ENCODE results near the gene KIF2A.

The KIF2A gene

GRCh38 chr5:62291829-62292228 lies 14.2 kb upstream of the KIF2A start:
- DNase-seq (ENCODE audit: low read depth in 3 of 3) = peak in 1 of 3 experiments; percentile 38

GRCh38 chr5:62296998-62297397 lies 9.0 kb upstream of the KIF2A start:
- DNase-seq (ENCODE audit: low read depth in 3 of 3) = no peak

GRCh38 chr5:62298118-62298517 lies 7.9 kb upstream of the KIF2A start:
- no peak for DNase-seq (ENCODE audit: low read depth in 3 of 3)

DNA sequence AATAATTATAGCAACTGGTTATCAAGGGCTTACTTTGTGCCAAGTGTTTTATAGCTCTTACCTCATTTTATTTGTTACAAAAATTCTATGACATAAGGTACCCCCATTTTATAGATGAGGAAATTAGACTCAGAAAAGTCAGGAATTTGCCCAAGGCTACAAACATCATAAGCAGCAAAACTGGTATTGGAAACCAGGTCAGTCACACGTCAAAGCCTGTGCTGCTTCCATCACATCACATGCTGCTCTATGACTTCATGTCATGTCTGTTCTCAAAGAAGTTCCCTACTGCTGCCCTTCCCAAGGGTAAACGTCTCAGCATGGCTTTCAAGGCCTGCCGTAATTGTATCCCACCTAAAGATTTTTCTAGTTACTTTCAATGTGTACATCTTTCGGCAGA lies 6.9 kb upstream of the KIF2A start:
- no peak for DNase-seq (ENCODE audit: low read depth in 3 of 3)

GRCh38 chr5:62299600-62299999 lies 6.4 kb upstream of the KIF2A start:
- no peak for DNase-seq (ENCODE audit: low read depth in 3 of 3)

- DNase-seq (ENCODE audit: low read depth in 3 of 3) = no peak
Observed at GRCh38 chr5:62305358-62305714, 670 bp upstream of the KIF2A start.

GRCh38 chr5:62306323-62306895 lies 403 bp downstream of the KIF2A start:
- peak in 1 of 3 experiments; percentile 30 for DNase-seq (ENCODE audit: low read depth in 3 of 3)

- peak in 2 of 3 experiments; percentile 19 to 31 for DNase-seq (ENCODE audit: low read depth in 3 of 3)
Observed at GRCh38 chr5:62306896-62307689, 1.1 kb downstream of the KIF2A start.

DNA sequence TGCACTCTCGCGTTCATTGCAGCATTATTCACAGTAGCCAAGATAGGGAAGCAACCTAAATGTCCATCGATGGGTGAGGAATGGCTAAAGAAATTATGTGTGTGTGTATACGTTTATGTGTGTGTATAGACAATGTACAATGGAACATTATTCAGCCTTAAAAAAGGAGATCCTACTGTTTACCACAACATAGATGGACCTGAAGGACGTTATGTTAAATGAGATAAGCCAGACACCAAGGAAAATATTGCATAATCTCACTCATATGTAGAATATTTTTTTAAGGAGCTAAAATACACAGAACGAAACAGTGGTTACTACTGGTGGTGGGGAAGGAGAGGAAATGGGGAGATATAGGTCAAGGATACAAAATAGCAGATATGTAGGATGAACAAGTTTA lies 2.4 kb downstream of the KIF2A start:
- DNase-seq (ENCODE audit: low read depth in 3 of 3) = no peak

DNA sequence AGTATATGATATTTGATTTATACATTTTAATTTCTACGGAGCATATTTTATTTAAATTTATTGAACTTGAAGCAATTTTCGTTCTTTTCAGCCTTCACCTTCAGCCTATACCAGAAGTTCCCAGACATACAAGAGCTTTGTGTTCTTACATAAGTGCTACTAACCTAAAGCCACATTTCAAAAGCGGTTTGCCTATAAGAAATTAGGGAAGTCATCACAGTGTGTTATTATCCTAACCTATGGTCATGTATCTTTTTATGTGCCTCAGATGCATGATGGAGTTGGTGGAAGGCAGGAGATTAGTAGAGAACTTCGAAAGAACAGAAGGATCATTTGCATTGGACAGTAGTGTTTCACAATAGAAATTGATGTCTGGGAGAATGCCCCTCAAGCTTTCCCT lies 3.1 kb downstream of the KIF2A start:
- DNase-seq (ENCODE audit: low read depth in 3 of 3) = no peak

- DNase-seq (ENCODE audit: low read depth in 3 of 3) = no peak
Observed at GRCh38 chr5:62310426-62311143, 4.6 kb downstream of the KIF2A start.

DNA sequence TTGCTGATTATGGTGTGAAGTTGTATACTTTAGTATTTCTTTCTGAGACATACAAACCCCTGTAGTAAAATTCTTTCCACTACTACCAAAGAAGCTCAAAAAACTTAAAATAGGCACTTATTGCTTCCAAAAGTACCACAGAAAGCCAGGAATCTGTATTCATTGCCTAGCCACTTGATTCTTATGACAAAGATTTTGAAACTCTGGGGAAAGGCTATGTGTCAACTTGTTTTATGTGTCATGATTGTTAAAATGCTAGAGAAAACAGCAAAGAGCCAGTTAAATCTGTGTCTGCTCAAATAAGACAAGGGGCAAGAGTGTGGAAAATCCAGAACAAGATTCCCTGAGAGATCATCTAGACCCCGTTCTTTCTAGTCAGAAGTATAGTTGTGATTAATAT lies 6.0 kb downstream of the KIF2A start:
- DNase-seq (ENCODE audit: low read depth in 3 of 3) = no peak

- no peak for DNase-seq (ENCODE audit: low read depth in 3 of 3)
Observed at GRCh38 chr5:62312674-62313073, 6.7 kb downstream of the KIF2A start.

- DNase-seq (ENCODE audit: low read depth in 3 of 3) = no peak
Observed at GRCh38 chr5:62314213-62314830, 8.3 kb downstream of the KIF2A start.

- no peak for DNase-seq (ENCODE audit: low read depth in 3 of 3)
Observed at GRCh38 chr5:62315376-62316175, 9.6 kb downstream of the KIF2A start.

GRCh38 chr5:62316176-62316502 lies 10.1 kb downstream of the KIF2A start:
- DNase-seq (ENCODE audit: low read depth in 3 of 3) = no peak

GRCh38 chr5:62317810-62318209 lies 11.8 kb downstream of the KIF2A start:
- DNase-seq (ENCODE audit: low read depth in 3 of 3) = no peak

- no peak for DNase-seq (ENCODE audit: low read depth in 3 of 3)
Observed at GRCh38 chr5:62322484-62322883, 16.5 kb downstream of the KIF2A start.

DNA sequence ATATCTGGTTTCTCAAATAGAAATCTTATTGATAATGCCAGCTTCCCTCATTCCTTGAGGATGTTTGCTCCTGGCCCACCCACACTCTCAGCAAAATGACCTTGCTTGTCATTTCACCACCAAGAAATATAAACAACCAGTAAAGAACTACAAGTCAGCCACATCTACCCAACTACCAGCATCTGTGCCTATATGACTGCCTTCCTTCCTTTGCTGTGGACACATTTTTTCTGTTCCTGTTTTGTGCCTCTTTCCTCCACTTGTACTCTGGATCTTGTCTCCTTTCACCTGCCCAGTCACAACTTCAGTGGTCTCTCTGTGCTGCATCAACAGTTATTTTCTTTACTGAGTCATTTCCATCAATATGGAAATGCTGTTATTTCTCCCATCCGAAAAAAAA lies 20.3 kb downstream of the KIF2A start:
- no peak for DNase-seq (ENCODE audit: low read depth in 3 of 3)

DNA sequence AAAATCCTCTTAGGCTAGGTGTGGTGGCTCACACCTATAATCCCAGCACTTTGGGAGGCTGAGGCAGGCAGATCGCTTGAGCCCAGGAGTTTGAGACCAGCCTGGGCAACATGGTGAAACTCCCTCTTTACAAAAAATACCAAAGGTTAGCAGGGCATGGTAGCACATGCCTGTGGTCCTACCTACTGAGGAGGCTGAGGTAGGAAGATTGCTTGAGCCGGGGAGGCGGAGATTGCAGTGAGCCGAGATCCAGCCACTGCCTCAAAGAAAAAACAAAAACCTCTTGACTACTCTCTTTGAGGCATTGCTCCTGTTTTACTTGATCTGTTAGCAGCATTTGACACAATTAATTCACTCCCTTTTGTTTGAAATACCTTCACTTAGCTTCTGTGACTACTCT lies 20.7 kb downstream of the KIF2A start:
- no peak for DNase-seq (ENCODE audit: low read depth in 3 of 3)

DNA sequence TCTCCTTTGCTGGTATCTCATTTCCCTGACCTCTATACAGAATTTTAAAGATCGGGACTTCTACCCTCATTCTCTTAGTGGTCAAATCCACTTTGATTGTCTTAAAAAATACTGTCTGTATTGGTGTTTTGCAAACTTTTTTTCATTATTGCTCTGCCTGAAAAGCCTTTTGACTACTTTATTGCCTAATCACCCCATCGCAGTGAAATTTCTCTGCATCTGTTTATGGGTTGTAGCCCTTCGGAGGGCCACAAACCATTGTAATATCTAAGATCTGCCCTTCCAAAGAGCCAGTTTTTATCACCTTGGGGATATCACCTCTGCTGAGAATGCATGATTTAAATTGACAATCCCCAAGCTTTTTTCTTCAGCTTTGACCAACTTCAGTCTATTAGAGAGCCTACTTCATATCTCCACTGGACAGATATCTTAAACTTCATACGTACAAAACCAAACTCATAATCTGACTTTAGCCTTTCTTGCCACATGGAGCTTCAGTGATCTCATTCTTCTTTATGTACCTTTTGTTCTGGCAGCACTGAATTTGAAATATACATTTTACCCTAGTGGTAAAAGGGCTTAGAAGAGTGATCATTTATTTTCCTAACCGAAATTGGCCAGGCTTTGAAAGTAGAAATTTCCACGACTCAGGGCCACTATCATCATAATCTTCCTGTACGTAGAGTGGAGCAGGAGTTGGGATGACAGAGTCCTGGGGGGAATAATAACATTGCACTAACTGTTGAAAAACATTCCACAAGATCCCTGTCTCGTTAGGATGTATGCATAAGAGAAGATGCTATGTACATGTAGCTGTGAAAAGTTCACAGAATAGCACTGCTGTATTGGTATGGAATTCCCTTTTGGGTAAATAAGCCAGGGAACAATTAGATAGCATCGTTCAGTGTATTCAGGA lies 21.4 kb downstream of the KIF2A start:
- no peak for DNase-seq (ENCODE audit: low read depth in 3 of 3)
